ENCODE data around the gene KRTAP5-5.
"Not testable (repeated sequence)": the region's sequence is repeated elsewhere in the genome, so short reads cannot be mapped to it uniquely, and the experiment has no call there.

The KRTAP5-5 gene

DNA sequence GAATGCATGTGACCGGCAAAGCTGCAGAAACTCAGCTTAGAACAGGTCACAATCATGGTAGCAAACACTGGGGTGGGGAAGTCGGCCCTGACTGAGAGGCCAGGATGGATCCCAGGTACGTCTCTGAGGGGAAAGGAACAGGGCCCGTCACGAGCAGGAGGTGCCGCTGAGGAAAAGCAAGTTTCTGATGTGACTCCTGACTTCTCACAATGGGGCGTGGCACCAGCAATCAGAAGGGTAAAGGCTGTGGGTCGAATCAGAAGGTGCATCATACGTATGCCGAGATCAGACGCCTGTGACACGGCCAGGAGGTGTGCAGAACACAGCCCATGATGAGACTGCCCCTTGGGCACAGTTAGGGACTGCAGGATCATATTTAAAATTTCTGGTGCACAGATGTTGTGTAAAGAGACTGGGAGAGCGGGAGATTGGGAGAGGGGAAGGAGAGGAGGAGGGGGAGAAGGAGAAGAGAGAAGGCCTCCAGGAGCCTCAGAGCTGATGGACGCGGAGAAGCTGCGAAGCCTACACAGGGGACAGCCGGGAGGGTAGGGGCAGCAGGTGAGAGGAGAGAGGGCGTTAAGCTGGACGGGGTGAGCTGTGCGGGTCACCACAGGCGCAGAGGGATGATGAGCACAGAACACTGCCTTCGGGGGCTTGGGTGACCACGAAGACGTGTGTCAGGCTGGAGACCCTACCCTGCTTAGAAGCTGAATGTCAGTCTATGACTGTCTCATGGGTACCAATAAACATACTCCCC lies 30.7 kb downstream of the KRTAP5-5 start:
- no peak for DNase-seq (ENCODE audit: low spot score)

DNA sequence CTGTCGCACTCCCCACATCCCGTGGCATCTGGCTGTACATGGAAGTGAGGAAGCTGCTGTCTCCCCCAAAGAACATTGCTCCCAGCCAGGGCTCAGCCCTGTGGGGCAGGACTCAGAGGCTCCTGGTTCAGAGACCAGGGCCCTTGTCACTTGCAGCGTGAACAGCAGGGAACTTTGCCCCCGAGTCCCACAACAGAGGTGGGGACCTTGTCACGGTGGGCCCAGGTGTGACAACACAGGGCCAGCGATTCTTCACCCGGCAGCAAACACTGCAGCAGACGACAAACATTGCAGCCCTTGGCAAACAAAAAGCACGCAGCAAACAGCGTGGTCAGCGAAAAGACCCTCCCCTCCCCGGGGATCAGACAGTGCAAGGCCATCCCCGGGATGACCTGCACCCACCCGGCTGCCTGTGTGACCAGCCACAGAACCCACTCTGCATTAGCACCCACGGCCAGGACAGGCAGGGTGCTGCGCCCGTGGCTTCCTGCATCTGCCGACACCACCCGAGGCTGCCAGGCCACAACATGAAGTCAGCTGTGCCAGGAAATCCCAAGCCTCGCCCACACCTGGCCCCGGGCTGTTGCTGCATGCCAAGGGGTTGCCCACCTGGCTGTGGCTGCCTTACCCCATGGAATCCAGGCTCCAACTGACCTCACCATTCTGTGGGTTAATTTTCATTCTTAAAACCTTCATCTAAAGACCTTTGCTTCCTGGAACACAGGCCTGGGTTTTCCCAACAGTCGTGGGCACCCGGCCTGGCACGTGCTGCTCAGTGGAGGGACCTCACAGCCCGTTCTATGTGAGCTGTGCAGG lies 32.1 kb downstream of the KRTAP5-5 start:
- DNase-seq (ENCODE audit: low spot score), result not testable (repeated sequence)

More for the DNA sequence above, 30.7 kb downstream of the KRTAP5-5 start:
- TF ChIP-seq CTCF (IDR thresholded peaks at IDR 0.05; ENCODE audit: extremely low read depth, missing control alignments), result no peak

GRCh38 chr11:1662699-1663283 lies 33.2 kb downstream of the KRTAP5-5 start:
- DNase-seq (ENCODE audit: low spot score), result not testable (repeated sequence)

GRCh38 chr11:1665313-1665712 lies 35.7 kb downstream of the KRTAP5-5 start:
- no peak for DNase-seq (ENCODE audit: low spot score)
- TF ChIP-seq CTCF (IDR thresholded peaks at IDR 0.05; ENCODE audit: extremely low read depth, missing control alignments), result no peak

GRCh38 chr11:1667121-1667850 lies 37.7 kb downstream of the KRTAP5-5 start:
- DNase-seq (ENCODE audit: low spot score), result no peak
- no peak for TF ChIP-seq CTCF (IDR thresholded peaks at IDR 0.05; ENCODE audit: extremely low read depth, missing control alignments)

DNA sequence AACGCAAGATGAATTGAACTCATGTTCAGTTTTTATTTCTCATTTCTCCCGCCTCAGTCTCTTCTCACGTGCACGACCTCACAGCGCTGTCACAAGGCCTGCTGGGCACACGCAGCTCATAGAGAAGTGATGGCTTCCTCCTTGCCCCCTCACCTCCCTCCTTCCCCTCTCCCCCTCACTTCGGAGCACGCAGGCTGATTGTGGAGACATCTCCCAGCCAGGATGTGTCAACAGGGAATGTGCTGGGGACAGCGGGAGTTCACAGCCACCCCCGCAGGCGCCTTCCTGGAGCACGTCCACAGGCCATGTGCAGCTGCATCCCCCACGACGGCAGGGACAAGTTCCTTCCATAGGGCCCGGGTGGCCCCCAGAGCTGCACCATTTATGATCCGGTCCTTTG lies 38.3 kb downstream of the KRTAP5-5 start:
- DNase-seq (ENCODE audit: low spot score), result no peak
- TF ChIP-seq CTCF (IDR thresholded peaks at IDR 0.05; ENCODE audit: extremely low read depth, missing control alignments), result no peak

GRCh38 chr11:1668911-1669473 lies 39.4 kb downstream of the KRTAP5-5 start:
- TF ChIP-seq CTCF (IDR thresholded peaks at IDR 0.05; ENCODE audit: extremely low read depth, missing control alignments), result no peak
- no peak for DNase-seq (ENCODE audit: low spot score)

Measured in GM20000 (cell line).